GM10266 (cell line): ENCODE data around the gene ILF2.
"Not testable (repeated sequence)": the region's sequence is repeated elsewhere in the genome, so short reads cannot be mapped to it uniquely, and the experiment has no call there.

Source experiments
- DNase-seq: peaks from one replicate; pipeline ENCODE4 v3.0.0; 2012; ENCODE audit errors: extremely low spot score
- CTCF ChIP-seq: IDR thresholded peaks from 2 replicates; pipeline ENCODE4 v1.5.1; 2012; ENCODE audit warnings: mild to moderate bottlenecking, low read depth; ENCODE audit not compliant: control insufficient read depth, insufficient read depth; ENCODE audit errors: missing control alignments

ILF2 gene

GRCh38 chr1:153679337-153680119 is 8.7 kb upstream of the ILF2 start:
- DNase-seq = no peak
- TF ChIP-seq CTCF = no peak

GRCh38 chr1:153678519-153679336 is 7.9 kb upstream of the ILF2 start, which contains the start of gene NPR1:
Gene NPR1, plus strand, starts transcription at chr1:153678688. Its CDS starts 421 bp downstream, at chr1:153679109.
- peak; percentile 1 for TF ChIP-seq CTCF
- peak; percentile 59 for DNase-seq

GRCh38 chr1:153677718-153678518 is 7.1 kb upstream of the ILF2 start:
- peak; percentile 92 for TF ChIP-seq CTCF
- DNase-seq = peak; percentile 82

GRCh38 chr1:153673511-153673910 is 2.7 kb upstream of the ILF2 start:
- TF ChIP-seq CTCF = no peak

GRCh38 chr1:153671628-153672353 is 998 bp upstream of the ILF2 start:
- DNase-seq = not testable (repeated sequence)

More at GRCh38 chr1:153673511-153673910, 2.7 kb upstream of the ILF2 start:
- no peak for DNase-seq

GRCh38 chr1:153670257-153670858 is 435 bp downstream of the ILF2 start:
- no peak for TF ChIP-seq CTCF
- DNase-seq = no peak
